HEK293 (cell line): ENCODE measurements around the gene RAB10.

ENCODE experiments used
- CTCF ChIA-PET: fragments of 350-600 bp; formaldehyde crosslinking; extraction: SDS; loops from one replicate; lab custom pipeline; 2021; ENCODE audit warnings: antibody characterized with exemption; lab: Yijun Ruan, JAX
- POLR2A ChIA-PET: fragments of 300-600 bp; formaldehyde crosslinking; extraction: SDS; loops from one replicate; lab custom pipeline; 2020; ENCODE audit warnings: antibody characterized with exemption, inconsistent platforms; lab: Yijun Ruan, JAX
- H3K27ac ChIP-seq: fragments of 200-500 bp; sonication (Bioruptor generic); 2 replicates; pipeline ENCODE4 v1.5.1; 2014; ENCODE audit warnings: low read depth, low read length, control low read depth, inconsistent platforms; ENCODE audit errors: extremely low read depth
- H3K36me3 ChIP-seq, 2 experiments: fragments of 200-500 bp in 1 of 2; sonication (Bioruptor generic) in 1 of 2; 1 replicate in 1 of 2; 2 replicates in 1 of 2; pipeline ENCODE4 v1.5.1; 2014 to 2017; ENCODE audit warnings: inconsistent platforms in 2 of 2, low read length in 2 of 2; ENCODE audit not compliant: control insufficient read depth in 2 of 2, insufficient read depth in 1 of 2
- H3K4me1 ChIP-seq: fragments of 200-500 bp; sonication (Bioruptor generic); 2 replicates; pipeline ENCODE4 v1.5.1; 2014; ENCODE audit warnings: mild to moderate bottlenecking, low read length, inconsistent platforms; ENCODE audit not compliant: control insufficient read depth, insufficient read depth
- H3K4me3 ChIP-seq: 2 replicates; pipeline ENCODE4 v1.5.1; 2011; ENCODE audit warnings: low read depth, mild to moderate bottlenecking, control low read depth, low read length, moderate library complexity
- H3K9me3 ChIP-seq: fragments of 200-500 bp; sonication (Bioruptor generic); 2 replicates; pipeline ENCODE4 v1.5.1; 2014; ENCODE audit warnings: low read depth, low read length, inconsistent platforms; ENCODE audit not compliant: control insufficient read depth, insufficient read depth
- MZF1 ChIP-seq: fragments of 450-650 bp; formaldehyde crosslinking; IDR thresholded peaks from 2 replicates; pipeline ENCODE4 v1.5.1; 2017; ENCODE audit warnings: missing biosample characterization, missing genetic modification characterization, borderline replicate concordance
- SCRT1 ChIP-seq: fragments of 450-650 bp; formaldehyde crosslinking; IDR thresholded peaks from 2 replicates; pipeline ENCODE4 v1.5.1; 2016; ENCODE audit warnings: missing biosample characterization, missing genetic modification characterization, borderline replicate concordance
- ZBTB1 ChIP-seq: fragments of 450-650 bp; formaldehyde crosslinking; IDR thresholded peaks from 2 replicates; pipeline ENCODE4 v1.5.1; 2016; ENCODE audit warnings: missing biosample characterization, missing genetic modification characterization
- ZBTB17 ChIP-seq: fragments of 450-650 bp; formaldehyde crosslinking; IDR thresholded peaks from 2 replicates; pipeline ENCODE4 v1.5.1; 2016; ENCODE audit warnings: missing biosample characterization, missing genetic modification characterization
- ZBTB20 ChIP-seq: fragments of 450-650 bp; formaldehyde crosslinking; IDR thresholded peaks from 2 replicates; pipeline ENCODE4 v1.5.1; 2016; ENCODE audit warnings: missing biosample characterization, missing genetic modification characterization
- ZEB2 ChIP-seq: fragments of 450-650 bp; formaldehyde crosslinking; IDR thresholded peaks from 2 replicates; pipeline ENCODE4 v1.5.1; 2016; ENCODE audit warnings: missing biosample characterization, missing genetic modification characterization
- ZNF23 ChIP-seq: fragments of 450-650 bp; formaldehyde crosslinking; IDR thresholded peaks from 2 replicates; pipeline ENCODE4 v1.5.1; 2016; ENCODE audit warnings: missing biosample characterization, missing genetic modification characterization, borderline replicate concordance
- ZNF248 ChIP-seq: fragments of 450-650 bp; formaldehyde crosslinking; IDR thresholded peaks from 2 replicates; pipeline ENCODE4 v1.5.1; 2017; ENCODE audit warnings: missing biosample characterization, missing genetic modification characterization
- ZNF335 ChIP-seq: fragments of 450-650 bp; formaldehyde crosslinking; conservative IDR thresholded peaks from 2 replicates; pipeline ENCODE4 v1.5.1; 2016; ENCODE audit warnings: missing biosample characterization, missing genetic modification characterization
- ZNF404 ChIP-seq: fragments of 450-650 bp; formaldehyde crosslinking; IDR thresholded peaks from 2 replicates; pipeline ENCODE4 v1.5.1; 2017; ENCODE audit warnings: missing biosample characterization, missing genetic modification characterization
- ZNF423 ChIP-seq: fragments of 450-650 bp; formaldehyde crosslinking; IDR thresholded peaks from 2 replicates; pipeline ENCODE4 v1.5.1; 2016; ENCODE audit warnings: missing biosample characterization, missing genetic modification characterization
- ZNF530 ChIP-seq: fragments of 450-650 bp; formaldehyde crosslinking; IDR thresholded peaks from 2 replicates; pipeline ENCODE4 v1.5.1; 2016; ENCODE audit warnings: low read depth, missing biosample characterization, missing genetic modification characterization
- ZNF600 ChIP-seq: fragments of 450-650 bp; formaldehyde crosslinking; IDR thresholded peaks from 2 replicates; pipeline ENCODE4 v1.5.1; 2016; ENCODE audit warnings: missing biosample characterization, missing genetic modification characterization
- ZNF626 ChIP-seq: fragments of 450-650 bp; sonication (Bioruptor Pico); formaldehyde crosslinking; IDR thresholded peaks from 2 replicates; pipeline ENCODE4 v1.5.1; 2018; ENCODE audit warnings: missing biosample characterization, missing genetic modification characterization, inconsistent platforms
- ZNF658 ChIP-seq: fragments of 450-650 bp; formaldehyde crosslinking; IDR thresholded peaks from 2 replicates; pipeline ENCODE4; 2016; ENCODE audit warnings: missing biosample characterization, missing genetic modification characterization
- ZNF776 ChIP-seq: fragments of 450-650 bp; formaldehyde crosslinking; IDR thresholded peaks from 2 replicates; pipeline ENCODE4 v1.5.0; 2017; ENCODE audit warnings: missing biosample characterization, missing genetic modification characterization, borderline replicate concordance
- TF ChIP-seq, protein P1 (sequence below): fragments of 450-650 bp; formaldehyde crosslinking; IDR thresholded peaks from 2 replicates; pipeline ENCODE4 v1.5.1; 2016; ENCODE audit warnings: missing biosample characterization, missing genetic modification characterization, low read depth
- TF ChIP-seq, protein P2 (sequence below): fragments of 450-650 bp; formaldehyde crosslinking; IDR thresholded peaks from 2 replicates; pipeline ENCODE4; 2016; ENCODE audit warnings: missing biosample characterization, missing genetic modification characterization
- TF ChIP-seq, protein P3 (sequence below): fragments of 450-650 bp; formaldehyde crosslinking; IDR thresholded peaks from 2 replicates; pipeline ENCODE4 v1.5.1; 2017; ENCODE audit warnings: missing biosample characterization, missing genetic modification characterization

Gene RAB10

DNA sequence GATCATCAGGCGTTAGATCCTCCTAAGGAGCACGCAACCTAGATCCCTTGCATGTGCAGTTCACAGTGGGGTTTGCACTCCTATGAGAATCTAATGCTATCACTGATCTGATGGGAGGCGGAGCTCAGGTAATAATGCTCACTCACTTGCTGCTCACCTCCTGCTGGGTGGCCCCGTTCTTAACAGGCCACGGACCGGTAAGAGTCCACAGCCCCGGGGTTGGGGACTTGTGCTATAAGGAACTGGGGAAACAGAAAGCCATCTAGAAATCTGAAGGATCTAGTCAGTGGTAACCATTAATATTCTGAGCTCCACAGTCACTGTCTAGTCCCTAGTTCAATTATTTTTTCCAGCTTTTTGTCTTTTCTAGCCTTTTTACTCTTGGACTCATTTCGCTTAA is 94.3 kb downstream of the RAB10 start:
- CTCF ChIA-PET: interaction anchor here (1.2 to 1.9 kb wide), 2 partner anchors 10 to 137 kb away, joined by 3 to 5 read pairs; no protein-coding TSS in a partner anchor

DNA sequence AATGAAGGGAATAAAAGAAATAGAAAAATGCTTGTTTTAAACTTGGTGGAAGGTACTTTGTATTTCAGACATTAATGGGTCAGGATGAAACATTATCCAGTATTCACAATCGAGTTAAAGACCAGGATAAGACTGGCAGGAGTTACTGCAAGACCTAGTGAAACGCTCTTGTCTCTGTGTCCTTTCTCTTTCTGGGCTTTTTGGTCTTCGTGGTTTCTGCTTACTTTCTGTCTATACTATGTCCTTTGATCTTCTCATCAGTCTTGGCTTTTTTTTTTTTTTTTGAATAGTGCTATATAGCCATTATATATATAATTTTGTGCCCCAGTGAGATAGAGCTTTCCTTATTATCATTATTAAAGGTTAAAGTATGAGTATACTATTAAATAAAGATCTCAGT is 96.9 kb downstream of the RAB10 start:
- TF ChIP-seq ZNF423 (tag by site-specific recombination) (no peak), ZBTB20 (tag by site-specific recombination) (no peak), ZNF23 (tag by site-specific recombination) (no peak), ZBTB17 (tag by site-specific recombination) (peak; percentile 36; the same call in 1 of the 2 replicates), ZNF404 (tag by site-specific recombination) (no peak), ZNF658 (tag by site-specific recombination) (no peak), ZNF530 (no peak), ZNF626 (no peak), ZNF776 (tag by site-specific recombination) (no peak)
- H3K27ac ChIP-seq: no peak overlapping the region
- POLR2A ChIA-PET: interaction anchor here (0.6 kb wide), 1 partner anchor 272 kb away, joined by 3 read pairs; no protein-coding TSS in a partner anchor
- H3K9me3 ChIP-seq: no peaks in the 10 kb centered on the region
- peaks cover 9% of the 10 kb centered on the region for H3K4me1 ChIP-seq
- CTCF ChIA-PET: interaction anchor here (0.6 kb wide), 1 partner anchor 55 kb away, joined by 4 read pairs; no protein-coding TSS in a partner anchor
- H3K36me3 ChIP-seq: peaks cover 0 to 19% of the 10 kb centered on the region in 2 experiments
- no peak overlapping the region for H3K4me3 ChIP-seq

More for the DNA sequence above, 94.3 kb downstream of the RAB10 start:
- H3K27ac ChIP-seq: no peak overlapping the region
- TF ChIP-seq, protein P1, sequence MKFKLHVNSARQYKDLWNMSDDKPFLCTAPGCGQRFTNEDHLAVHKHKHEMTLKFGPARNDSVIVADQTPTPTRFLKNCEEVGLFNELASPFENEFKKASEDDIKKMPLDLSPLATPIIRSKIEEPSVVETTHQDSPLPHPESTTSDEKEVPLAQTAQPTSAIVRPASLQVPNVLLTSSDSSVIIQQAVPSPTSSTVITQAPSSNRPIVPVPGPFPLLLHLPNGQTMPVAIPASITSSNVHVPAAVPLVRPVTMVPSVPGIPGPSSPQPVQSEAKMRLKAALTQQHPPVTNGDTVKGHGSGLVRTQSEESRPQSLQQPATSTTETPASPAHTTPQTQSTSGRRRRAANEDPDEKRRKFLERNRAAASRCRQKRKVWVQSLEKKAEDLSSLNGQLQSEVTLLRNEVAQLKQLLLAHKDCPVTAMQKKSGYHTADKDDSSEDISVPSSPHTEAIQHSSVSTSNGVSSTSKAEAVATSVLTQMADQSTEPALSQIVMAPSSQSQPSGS (tag by site-specific recombination): no peak
- TF ChIP-seq MZF1 (tag by site-specific recombination): no peak
- TF ChIP-seq ZNF335 (tag by site-specific recombination): no peak
- TF ChIP-seq ZEB2 (tag by site-specific recombination): no peak
- TF ChIP-seq ZNF600 (tag by site-specific recombination): no peak
- no peak for TF ChIP-seq ZNF248 (tag by site-specific recombination)
- TF ChIP-seq ZBTB1 (tag by site-specific recombination): no peak
- TF ChIP-seq, protein P2, sequence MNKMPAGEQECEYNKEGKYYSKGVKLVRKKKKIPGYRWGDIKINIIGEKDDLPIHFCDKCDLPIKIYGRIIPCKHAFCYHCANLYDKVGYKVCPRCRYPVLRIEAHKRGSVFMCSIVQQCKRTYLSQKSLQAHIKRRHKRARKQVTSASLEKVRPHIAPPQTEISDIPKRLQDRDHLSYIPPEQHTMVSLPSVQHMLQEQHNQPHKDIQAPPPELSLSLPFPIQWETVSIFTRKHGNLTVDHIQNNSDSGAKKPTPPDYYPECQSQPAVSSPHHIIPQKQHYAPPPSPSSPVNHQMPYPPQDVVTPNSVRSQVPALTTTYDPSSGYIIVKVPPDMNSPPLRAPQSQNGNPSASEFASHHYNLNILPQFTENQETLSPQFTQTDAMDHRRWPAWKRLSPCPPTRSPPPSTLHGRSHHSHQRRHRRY (tag by site-specific recombination): no peak
- no peak overlapping the region for H3K4me3 ChIP-seq
- H3K36me3 ChIP-seq: peaks cover 0 to 15% of the 10 kb centered on the region in 2 experiments
- peaks cover 7% of the 10 kb centered on the region for H3K4me1 ChIP-seq
- POLR2A ChIA-PET: interaction anchor here (0.6 kb wide), 1 partner anchor 30 kb away, joined by 4 read pairs; no protein-coding TSS in a partner anchor
- H3K9me3 ChIP-seq: no peaks in the 10 kb centered on the region

DNA sequence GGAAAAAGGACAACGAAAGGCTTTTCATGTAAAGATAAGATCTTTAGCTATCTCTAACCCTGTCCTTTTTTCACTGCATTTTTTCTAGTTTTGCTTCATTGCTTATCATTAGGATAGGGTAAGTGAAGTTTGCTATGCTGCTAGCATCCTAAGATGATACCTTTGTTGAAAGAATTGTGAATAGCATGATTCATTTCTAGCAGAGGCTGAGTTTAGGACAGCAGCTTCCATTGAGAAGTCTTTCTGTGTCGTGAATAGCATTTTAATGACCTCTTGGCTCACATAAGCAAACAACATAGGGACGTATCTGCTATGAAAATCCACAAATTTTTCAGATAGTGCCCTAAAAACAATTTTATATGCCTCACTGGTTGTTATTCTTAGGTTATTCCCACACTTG is 102.6 kb downstream of the RAB10 start:
- Histone ChIP-seq H3K36me3 (peaks cover 0 to 12% of the 10 kb centered on the region in 2 experiments; a peak in 2 of 3 replicates), H3K27ac (no peak overlapping the region), H3K4me1 (peaks cover 10% of the 10 kb centered on the region), H3K9me3 (no peaks in the 10 kb centered on the region), H3K4me3 (no peak overlapping the region)
- ChIA-PET CTCF (interaction anchor here (0.7 to 1.9 kb wide), 5 partner anchors 9 to 472 kb away, joined by 3 to 6 read pairs (median 3); no protein-coding TSS in a partner anchor), POLR2A (no interaction called here)
- TF ChIP-seq, protein P3, sequence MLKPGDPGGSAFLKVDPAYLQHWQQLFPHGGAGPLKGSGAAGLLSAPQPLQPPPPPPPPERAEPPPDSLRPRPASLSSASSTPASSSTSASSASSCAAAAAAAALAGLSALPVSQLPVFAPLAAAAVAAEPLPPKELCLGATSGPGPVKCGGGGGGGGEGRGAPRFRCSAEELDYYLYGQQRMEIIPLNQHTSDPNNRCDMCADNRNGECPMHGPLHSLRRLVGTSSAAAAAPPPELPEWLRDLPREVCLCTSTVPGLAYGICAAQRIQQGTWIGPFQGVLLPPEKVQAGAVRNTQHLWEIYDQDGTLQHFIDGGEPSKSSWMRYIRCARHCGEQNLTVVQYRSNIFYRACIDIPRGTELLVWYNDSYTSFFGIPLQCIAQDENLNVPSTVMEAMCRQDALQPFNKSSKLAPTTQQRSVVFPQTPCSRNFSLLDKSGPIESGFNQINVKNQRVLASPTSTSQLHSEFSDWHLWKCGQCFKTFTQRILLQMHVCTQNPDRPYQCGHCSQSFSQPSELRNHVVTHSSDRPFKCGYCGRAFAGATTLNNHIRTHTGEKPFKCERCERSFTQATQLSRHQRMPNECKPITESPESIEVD (tag by site-specific recombination): peak; percentile 42; the same call in 1 of the 2 replicates
- no peak for TF ChIP-seq SCRT1
